Stimulated activated CD4-positive, alpha-beta T cell treated with anti-CD3 and anti-CD28 coated beads, Interleukin-2, amount 100 ng/mL, for 24 hours (primary cell): Measurements from ENCODE around the gene TMPRSS9.
A peak's percentile ranks its signal among the peaks of the same experiment; 100 is the strongest.

Experiments used
- DNase-seq, 2 donors: peaks; one replicate each; pipeline ENCODE4 v3.0.0-alpha.2; 2020

TMPRSS9 gene

DNA sequence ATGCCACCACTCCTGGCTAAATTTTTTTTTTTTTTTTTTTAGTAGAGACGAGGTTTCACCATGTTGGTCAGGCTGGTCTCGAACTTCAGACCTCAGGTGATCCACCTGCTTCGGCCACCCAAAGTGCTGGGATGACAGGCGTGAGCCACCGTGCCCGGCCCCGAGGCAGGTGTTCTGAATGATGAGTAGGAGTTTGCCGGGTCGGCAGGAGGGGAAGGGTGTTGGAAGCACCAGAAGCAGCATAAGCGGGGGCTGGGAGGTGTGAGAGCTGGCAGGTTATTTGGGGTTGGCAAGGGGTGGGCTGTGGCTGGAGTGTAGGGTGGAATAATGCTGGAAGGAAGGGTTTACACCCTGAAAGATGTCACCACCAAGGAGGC lies 29.8 kb upstream of the TMPRSS9 start:
- DNase-seq, result no peak

DNA sequence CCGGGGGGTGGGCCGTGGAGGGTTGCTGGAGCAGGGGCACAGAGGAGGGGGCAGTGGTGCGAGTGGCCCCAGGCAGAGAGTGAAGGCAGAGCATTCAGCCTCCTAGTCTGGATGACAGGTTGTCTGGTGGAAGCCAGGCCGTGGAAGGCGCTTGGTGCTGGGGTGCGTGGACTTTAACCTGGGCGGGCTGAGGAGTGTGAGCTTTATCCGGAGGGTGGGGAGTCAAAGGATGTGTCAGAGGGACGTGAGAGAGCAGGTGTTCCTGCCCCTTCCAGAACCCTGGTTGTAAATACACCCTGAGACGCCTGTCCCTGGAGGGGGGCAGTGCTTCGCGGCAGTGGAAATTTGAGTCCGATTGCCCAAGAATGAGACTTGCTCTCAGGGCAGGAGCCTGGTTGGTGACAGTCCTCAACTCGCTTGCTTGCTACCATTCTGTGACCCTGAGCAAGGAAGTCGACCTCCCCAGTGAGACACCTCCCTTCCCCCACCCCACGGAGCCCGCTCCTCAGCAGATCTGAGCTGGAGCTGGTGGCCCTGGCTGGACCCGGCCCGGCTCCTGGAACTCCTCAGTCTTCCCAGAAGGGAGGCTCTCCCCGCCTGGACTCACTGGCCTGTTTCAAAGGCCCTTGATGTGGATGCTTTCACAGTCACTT lies 29.3 kb upstream of the TMPRSS9 start:
- DNase-seq, result no peak

GRCh38 chr19:2331601-2332246 lies 28.3 kb upstream of the TMPRSS9 start:
- DNase-seq, result no peak

DNA sequence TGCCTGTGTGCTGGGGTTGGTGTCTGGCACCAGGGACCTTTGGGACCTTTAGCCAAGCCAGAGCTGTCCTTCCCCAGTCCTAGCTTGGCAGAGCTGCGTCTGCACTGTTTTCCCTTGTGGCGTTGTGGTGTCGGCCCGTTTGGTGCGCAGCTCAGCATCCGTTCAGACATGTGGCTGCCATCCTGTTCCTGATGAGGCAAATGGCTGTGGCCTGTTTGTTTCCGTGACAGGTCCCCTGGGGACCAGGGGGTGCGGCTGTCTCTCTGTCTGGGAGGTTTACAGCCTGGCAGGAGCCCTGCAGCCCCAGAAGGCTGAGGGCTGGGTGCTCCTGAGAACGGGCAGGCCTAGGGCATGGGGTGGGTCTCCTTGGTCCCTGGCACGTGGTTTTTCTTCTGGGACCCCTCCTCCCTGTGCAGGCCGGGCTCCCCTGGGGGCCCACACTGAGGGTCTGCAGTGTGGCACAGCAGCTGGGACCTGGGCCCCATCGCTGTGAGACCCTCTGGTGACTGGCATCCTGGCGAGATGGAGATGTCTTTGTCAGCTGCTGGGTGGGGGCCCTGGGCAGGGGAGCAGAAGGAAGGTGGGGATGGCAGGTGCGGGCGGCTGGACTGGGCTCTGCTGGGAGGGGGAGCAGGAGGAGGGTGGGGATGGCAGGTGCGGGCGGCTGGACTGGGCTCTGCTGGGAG lies 27.6 kb upstream of the TMPRSS9 start:
- peak in 1 of 2 donors; percentile 35 for DNase-seq

DNA sequence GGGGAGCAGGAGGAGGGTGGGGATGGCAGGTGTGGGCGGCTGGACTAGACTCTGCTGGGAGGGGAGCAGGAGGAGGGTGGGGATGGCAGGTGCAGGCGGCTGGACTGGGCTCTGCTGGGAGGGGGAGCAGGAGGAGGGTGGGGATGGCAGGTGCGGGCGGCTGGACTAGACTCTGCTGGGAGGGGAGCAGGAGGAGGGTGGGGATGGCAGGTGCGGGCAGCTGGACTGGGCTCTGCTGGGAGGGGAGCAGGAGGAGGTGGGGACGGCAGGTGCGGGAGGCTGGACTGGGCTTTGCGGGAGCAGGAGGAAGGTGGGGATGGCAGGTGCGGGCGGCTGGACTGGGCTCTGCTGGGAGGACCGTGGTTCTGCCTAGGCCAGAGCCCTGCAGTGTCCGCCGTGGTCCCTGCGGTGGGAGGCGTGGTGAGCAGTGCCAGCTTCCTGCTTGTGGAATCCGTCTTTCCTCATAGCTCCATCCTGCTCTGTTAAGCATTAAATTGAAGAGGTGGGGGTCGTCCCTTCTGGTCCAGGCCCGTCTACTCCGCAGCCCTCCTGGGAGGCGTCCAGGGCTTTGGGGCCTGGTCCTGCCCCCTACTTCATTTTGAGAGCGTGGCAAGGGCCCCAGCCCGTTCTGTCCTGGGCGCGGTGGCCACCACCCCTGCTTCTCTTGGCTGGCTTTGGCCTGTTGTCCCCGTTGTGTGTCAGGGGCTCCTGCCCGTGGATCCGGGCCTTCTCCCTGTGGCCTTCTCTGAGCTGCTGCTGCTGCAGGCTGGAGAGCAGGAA lies 26.8 kb upstream of the TMPRSS9 start:
- DNase-seq, result no peak

- DNase-seq, result no peak
Measured at GRCh38 chr19:2333807-2334211, 26.3 kb upstream of the TMPRSS9 start.

GRCh38 chr19:2334426-2334825 lies 25.6 kb upstream of the TMPRSS9 start:
- no peak for DNase-seq

DNA sequence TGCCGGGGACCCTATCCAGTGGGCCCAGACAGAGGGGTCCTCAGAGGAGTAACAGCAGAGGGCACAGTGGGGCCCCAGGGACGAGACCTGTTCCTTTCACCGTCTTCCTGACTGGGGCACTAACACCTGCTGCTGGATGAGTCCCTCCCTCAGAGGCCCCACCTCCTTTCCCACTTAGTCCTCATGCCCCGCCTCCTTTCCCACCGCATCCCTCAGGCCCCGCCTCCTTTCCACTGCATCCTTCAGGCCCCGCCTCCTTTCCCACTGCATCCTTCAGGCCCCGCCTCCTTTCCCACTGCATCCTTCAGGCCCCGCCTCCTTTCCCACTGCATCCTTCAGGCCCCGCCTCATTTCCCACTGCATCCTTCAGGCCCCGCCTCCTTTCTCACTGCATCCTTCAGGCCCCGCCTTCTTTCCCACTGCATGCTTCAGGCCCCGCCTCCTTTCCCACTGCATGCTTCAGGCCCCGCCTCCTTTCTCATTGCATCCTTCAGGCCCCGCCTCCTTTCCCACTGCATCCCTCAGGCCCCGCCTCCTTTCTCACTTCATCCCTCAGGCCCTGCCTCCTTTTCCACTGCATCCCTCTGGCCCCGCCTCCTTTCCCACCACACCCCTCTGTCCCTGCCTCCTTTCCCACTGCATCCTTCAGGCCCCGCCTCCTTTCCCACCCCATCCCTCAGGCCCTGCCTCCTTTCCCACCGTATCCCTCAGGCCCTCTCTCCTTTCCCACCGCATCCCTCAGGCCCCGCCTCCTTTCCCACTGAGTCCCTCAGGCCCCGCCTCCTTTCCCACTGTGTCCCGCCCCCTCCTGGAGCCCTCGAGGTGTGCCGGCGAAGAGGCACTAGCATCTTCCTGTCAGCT lies 24.8 kb upstream of the TMPRSS9 start:
- DNase-seq, result no peak

DNA sequence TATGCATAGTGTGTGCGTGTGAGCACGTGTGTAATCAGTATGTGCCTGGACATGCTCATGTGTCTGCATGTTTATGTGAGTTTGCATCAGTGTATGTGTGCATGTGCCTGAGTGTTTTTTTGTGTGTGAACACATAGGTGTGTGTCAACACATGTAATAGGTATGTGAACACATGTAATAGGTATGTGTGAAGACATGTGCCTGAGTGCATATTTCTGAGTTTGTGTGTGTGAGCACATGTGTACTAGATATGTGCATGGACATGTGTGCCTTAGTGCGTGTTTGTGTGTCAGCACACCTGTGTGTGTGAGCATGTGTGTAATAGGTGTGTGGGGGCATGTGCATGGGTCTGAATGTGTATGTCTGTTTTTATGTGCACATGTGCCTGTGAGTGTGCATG lies 24.2 kb upstream of the TMPRSS9 start:
- no peak for DNase-seq

DNA sequence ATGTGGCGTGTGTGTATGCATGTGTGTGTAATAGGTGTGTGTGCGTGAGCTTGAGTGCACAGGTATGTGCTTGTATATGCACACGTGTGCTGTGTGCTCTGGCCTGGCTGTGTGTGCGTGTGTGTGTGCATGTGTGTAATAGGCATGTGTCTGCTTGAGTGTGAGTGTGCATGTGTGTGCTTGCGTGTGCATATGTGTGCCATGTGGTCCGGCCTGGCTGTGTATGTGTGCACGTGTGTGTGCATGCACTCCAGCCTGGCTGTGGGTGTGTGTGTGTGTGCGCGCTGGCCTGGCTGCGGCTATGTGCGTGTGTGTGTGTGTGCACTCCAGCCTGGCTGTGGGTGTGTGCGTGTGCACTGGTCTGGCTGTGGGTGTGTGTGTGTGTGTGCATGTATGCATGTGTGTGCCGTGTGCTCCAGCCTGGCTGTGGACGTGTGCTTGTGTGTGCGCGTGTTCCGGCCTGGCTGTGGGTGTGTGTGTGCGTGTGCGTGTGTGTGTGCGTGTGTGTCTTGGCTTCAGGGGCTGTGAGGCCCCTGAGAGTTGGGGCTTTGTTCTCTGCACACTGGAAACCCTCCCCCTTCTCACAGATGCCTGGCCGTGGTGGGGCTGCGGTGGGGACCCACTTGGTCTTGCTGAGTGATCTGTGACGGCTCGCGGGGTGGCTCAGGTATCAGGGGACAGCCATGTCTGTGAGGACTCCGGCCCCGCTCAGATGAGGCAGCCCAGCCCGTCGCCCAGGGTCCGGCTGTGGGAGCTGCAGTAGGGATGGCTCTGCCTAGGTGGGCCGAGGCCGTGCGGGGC lies 23.3 kb upstream of the TMPRSS9 start:
- no peak for DNase-seq

DNA sequence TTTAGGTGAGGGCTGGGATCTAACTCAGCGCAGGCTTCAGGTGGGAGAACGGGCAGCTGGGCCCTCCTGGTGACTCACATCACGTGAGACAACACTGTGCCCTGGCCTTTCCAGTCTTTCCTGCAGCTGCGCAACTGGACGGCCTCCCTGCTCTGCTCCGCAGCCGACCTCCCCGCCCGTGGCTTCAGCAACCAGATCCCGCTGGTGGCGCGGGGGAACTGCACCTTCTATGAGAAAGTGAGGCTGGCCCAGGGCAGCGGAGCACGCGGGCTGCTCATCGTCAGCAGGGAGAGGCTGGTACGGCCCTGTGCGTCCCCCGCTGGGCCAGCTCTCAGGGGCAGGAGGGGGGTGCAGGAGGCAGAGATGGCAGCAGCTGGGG lies 22.7 kb upstream of the TMPRSS9 start:
- DNase-seq, result no peak

- DNase-seq, result no peak
Measured at GRCh38 chr19:2338055-2338615, 21.9 kb upstream of the TMPRSS9 start.

GRCh38 chr19:2338751-2339643 lies 21.1 kb upstream of the TMPRSS9 start:
- DNase-seq, result no peak

DNA sequence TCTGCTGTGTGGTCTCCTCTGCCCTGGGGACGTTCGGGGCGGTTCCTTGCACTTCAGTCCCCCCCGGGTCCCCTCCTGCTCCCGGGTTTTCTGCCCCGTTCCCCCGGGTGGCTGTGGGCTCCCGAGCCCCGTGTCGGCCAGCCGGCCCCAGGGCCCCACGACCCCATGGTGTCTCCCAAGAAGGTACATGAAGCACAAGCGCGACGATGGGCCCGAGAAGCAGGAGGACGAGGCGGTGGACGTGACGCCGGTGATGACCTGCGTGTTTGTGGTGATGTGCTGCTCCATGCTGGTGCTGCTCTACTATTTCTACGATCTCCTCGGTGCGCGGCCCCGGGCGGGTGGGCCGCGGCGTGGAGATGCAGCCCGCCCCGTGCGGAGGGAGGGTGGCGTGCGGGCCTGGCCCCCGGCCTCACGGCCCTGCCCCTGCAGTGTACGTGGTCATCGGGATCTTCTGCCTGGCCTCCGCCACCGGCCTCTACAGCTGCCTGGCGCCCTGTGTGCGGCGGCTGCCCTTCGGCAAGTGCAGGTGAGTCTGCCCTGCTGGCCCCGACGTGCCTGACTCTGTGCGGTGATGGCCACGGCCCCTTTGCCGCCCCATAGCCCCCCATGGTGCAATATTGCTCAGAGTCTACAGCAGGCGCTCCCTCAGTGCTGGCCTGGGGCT lies 20.3 kb upstream of the TMPRSS9 start:
- no peak for DNase-seq

DNA sequence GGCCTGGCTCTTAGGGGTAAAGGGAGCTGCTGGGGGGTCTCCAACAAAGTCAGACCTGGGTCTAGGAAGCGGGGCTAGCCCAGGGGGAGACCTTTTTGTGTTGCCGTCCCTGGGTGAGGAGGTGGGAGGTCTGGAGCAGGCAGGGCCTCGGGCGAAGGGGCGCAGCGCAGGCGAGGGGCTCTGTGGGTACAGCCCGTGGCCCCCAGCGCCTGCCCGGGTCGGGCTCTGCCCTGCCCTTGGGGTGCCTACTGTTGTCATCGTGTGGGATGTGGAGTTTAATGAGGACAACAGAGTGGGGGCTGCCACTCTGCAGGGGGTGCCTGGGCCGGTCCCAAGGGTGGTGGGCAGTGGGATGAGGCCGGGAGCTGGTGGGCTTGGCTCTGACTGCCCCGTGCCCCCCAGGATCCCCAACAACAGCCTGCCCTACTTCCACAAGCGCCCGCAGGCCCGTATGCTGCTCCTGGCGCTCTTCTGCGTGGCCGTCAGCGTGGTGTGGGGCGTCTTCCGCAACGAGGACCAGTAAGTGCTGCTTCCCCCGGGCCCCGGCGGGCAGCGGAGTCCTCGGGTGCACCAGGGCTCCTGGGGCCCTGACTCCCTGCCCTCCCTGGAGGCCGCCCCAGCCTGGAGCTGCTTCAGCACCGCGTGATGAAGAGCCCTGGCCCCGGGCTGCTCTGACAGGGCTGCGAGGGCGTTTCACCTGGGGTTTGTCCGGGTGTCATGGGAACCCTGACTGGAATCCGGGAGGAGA lies 19.4 kb upstream of the TMPRSS9 start:
- DNase-seq, result no peak

- DNase-seq, result no peak
Measured at GRCh38 chr19:2341244-2341751, 18.8 kb upstream of the TMPRSS9 start.

GRCh38 chr19:2341982-2342381 lies 18.1 kb upstream of the TMPRSS9 start:
- DNase-seq, result no peak

- no peak for DNase-seq
Measured at GRCh38 chr19:2342656-2343288, 17.3 kb upstream of the TMPRSS9 start.
